Duodenal mucosa (tissue), 2 donors: Measurements from ENCODE around the gene ATP11A.
"Not testable (repeated sequence)": the region's sequence is repeated elsewhere in the genome, so short reads cannot be mapped to it uniquely, and the experiment has no call there.

Experiments used
- H3K27ac ChIP-seq: one replicate; pipeline ENCODE4 v1.7.0; 2013; ENCODE audit warnings: low read depth, low read length
- H3K27me3 ChIP-seq, 2 donors: one replicate each; pipeline ENCODE4 v1.7.0; 2013; ENCODE audit warnings: low read length in 2 of 2, control low read depth in 1 of 2; ENCODE audit not compliant: insufficient read depth in 2 of 2, control insufficient read depth in 1 of 2
- H3K36me3 ChIP-seq, 2 donors: one replicate each; pipeline ENCODE4 v1.7.0; 2013; ENCODE audit warnings: low read length in 2 of 2, control low read depth in 1 of 2; ENCODE audit not compliant: insufficient read depth in 2 of 2, control insufficient read depth in 1 of 2
- H3K4me1 ChIP-seq, 2 donors: one replicate each; pipeline ENCODE4 v1.7.0; 2013; ENCODE audit warnings: low read length in 2 of 2, control low read depth in 1 of 2; ENCODE audit not compliant: insufficient read depth in 2 of 2, control insufficient read depth in 1 of 2
- H3K4me3 ChIP-seq, 2 donors: one replicate each; pipeline ENCODE4 v1.7.0; 2013; ENCODE audit warnings: low read length in 2 of 2, low read depth in 1 of 2
- H3K9ac ChIP-seq, 2 donors: one replicate each; pipeline ENCODE4 v1.7.0; 2013; ENCODE audit warnings: low read length in 2 of 2, low read depth in 1 of 2
- H3K9me3 ChIP-seq, 2 donors: one replicate each; pipeline ENCODE4 v1.7.0; 2013; ENCODE audit warnings: low read length in 2 of 2, control low read depth in 1 of 2; ENCODE audit not compliant: control insufficient read depth in 1 of 2

Gene ATP11A

GRCh38 chr13:112680741-112681360 is 9.0 kb upstream of the ATP11A start:
- Histone ChIP-seq H3K4me1 (peaks cover 2 to 8% of the 10 kb centered on the region in 2 donors), H3K27ac (no peak overlapping the region), H3K27me3 (no peaks in the 10 kb centered on the region), H3K36me3 (no peaks in the 10 kb centered on the region), H3K9me3 (no peaks in the 10 kb centered on the region), H3K9ac (no peak overlapping the region), H3K4me3 (no peak overlapping the region)

GRCh38 chr13:112683581-112683980 is 6.3 kb upstream of the ATP11A start:
- Histone ChIP-seq H3K9me3 (no peaks in the 10 kb centered on the region), H3K27me3 (no peaks in the 10 kb centered on the region), H3K36me3 (no peaks in the 10 kb centered on the region), H3K27ac (no peak overlapping the region), H3K9ac (no peak overlapping the region), H3K4me1 (peaks cover 8 to 17% of the 10 kb centered on the region in 2 donors), H3K4me3 (no peak overlapping the region)

- Histone ChIP-seq H3K4me3 (no peak overlapping the region), H3K27ac (no peak overlapping the region), H3K27me3 (no peaks in the 10 kb centered on the region), H3K9ac (no peak overlapping the region), H3K4me1 (peaks cover 15 to 24% of the 10 kb centered on the region in 2 donors), H3K9me3 (no peaks in the 10 kb centered on the region), H3K36me3 (no peaks in the 10 kb centered on the region)
These were observed 5.6 kb upstream of the ATP11A start for GRCh38 chr13:112684071-112684845.

GRCh38 chr13:112685189-112685805 is 4.5 kb upstream of the ATP11A start:
- Histone ChIP-seq H3K27ac (peak overlapping the region; percentile 2), H3K4me1 (peaks cover 16 to 24% of the 10 kb centered on the region in 2 donors)
- H3K27me3 ChIP-seq, H3K9ac ChIP-seq, H3K4me3 ChIP-seq, H3K9me3 ChIP-seq, H3K36me3 ChIP-seq: not testable (repeated sequence)

GRCh38 chr13:112685896-112686295 is 3.9 kb upstream of the ATP11A start:
- Histone ChIP-seq H3K9me3 (no peaks in the 10 kb centered on the region), H3K36me3 (no peaks in the 10 kb centered on the region), H3K4me1 (peaks cover 16 to 24% of the 10 kb centered on the region in 2 donors), H3K4me3 (no peak overlapping the region), H3K27me3 (no peaks in the 10 kb centered on the region), H3K27ac (no peak overlapping the region), H3K9ac (no peak overlapping the region)

GRCh38 chr13:112686364-112686763 is 3.5 kb upstream of the ATP11A start:
- Histone ChIP-seq H3K9me3 (no peaks in the 10 kb centered on the region), H3K9ac (no peak overlapping the region), H3K36me3 (no peaks in the 10 kb centered on the region), H3K4me1 (peaks cover 17 to 24% of the 10 kb centered on the region in 2 donors), H3K4me3 (no peak overlapping the region), H3K27me3 (no peaks in the 10 kb centered on the region), H3K27ac (no peak overlapping the region)

GRCh38 chr13:112686987-112687386 is 2.9 kb upstream of the ATP11A start:
- Histone ChIP-seq H3K27me3 (no peaks in the 10 kb centered on the region), H3K4me1 (peaks cover 24 to 28% of the 10 kb centered on the region in 2 donors), H3K36me3 (no peaks in the 10 kb centered on the region), H3K9me3 (no peaks in the 10 kb centered on the region), H3K9ac (no peak overlapping the region), H3K27ac (no peak overlapping the region), H3K4me3 (no peak overlapping the region)

- Histone ChIP-seq H3K27me3 (no peaks in the 10 kb centered on the region), H3K9me3 (no peaks in the 10 kb centered on the region), H3K36me3 (no peaks in the 10 kb centered on the region), H3K4me3 (peak overlapping the region in 1 of 2 donors; percentile 71), H3K27ac (no peak overlapping the region), H3K9ac (no peak overlapping the region), H3K4me1 (peaks cover 30 to 37% of the 10 kb centered on the region in 2 donors)
These were observed 1.8 kb upstream of the ATP11A start for GRCh38 chr13:112687836-112688559.

- H3K36me3 ChIP-seq: no peaks in the 10 kb centered on the region
- H3K27me3 ChIP-seq: no peaks in the 10 kb centered on the region
These were observed 1.1 kb upstream of the ATP11A start for GRCh38 chr13:112688560-112689302.

More at GRCh38 chr13:112688560-112689302, 1.1 kb upstream of the ATP11A start:
- peak overlapping the region; percentile 76 for H3K27ac ChIP-seq
- peaks cover 35 to 42% of the 10 kb centered on the region in 2 donors for H3K4me1 ChIP-seq
- no peaks in the 10 kb centered on the region for H3K9me3 ChIP-seq
- peak overlapping the region; percentile 67 to 81 for H3K9ac ChIP-seq
- H3K4me3 ChIP-seq: peak overlapping the region; percentile 71 to 76
